DND-41 (cell line): ENCODE data around the gene MR1.

Experiments used
- ATAC-seq: fragments of 200-7000 bp; cut with Tn5 transposase; 3 replicates; pipeline ENCODE4 v1.9.1; 2021; ENCODE audit warnings: low read depth; ENCODE audit not compliant: insufficient read depth
- DNase-seq: peaks from one replicate; pipeline ENCODE4 v3.0.0-alpha.2; 2020
- H2AFZ ChIP-seq: 2 replicates; pipeline ENCODE4 v1.6.0; 2012; ENCODE audit warnings: low read depth, low read length
- H3K27ac ChIP-seq: 2 replicates; pipeline ENCODE4 v1.5.1; 2012; ENCODE audit warnings: low read length, inconsistent platforms
- H3K27me3 ChIP-seq: fragments of 200-600 bp; sonication (generic); 2 replicates; pipeline ENCODE4 v1.6.0; 2012; ENCODE audit warnings: low read length, mild to moderate bottlenecking, inconsistent platforms; ENCODE audit not compliant: insufficient read depth, poor library complexity
- H3K36me3 ChIP-seq: 2 replicates; pipeline ENCODE4 v1.5.1; 2012; ENCODE audit warnings: low read length, inconsistent platforms; ENCODE audit not compliant: insufficient read depth
- H3K4me1 ChIP-seq: 2 replicates; pipeline ENCODE4 v1.5.1; 2012; ENCODE audit warnings: mild to moderate bottlenecking, low read length; ENCODE audit not compliant: insufficient read depth
- H3K4me2 ChIP-seq: 2 replicates; pipeline ENCODE4 v1.6.0; 2012; ENCODE audit warnings: mild to moderate bottlenecking, moderate library complexity, low read length, inconsistent platforms; ENCODE audit not compliant: insufficient read depth
- H3K4me3 ChIP-seq, 2 experiments: fragments of 200-600 bp in 1 of 2; shearing (Covaris generic) in 1 of 2; 2 replicates each; pipeline ENCODE4 v1.5.1; 2012 to 2016; ENCODE audit warnings: inconsistent platforms in 2 of 2, low read length in 2 of 2, mild to moderate bottlenecking in 2 of 2, low read depth in 1 of 2, moderate library complexity in 1 of 2
- H3K79me2 ChIP-seq: 2 replicates; pipeline ENCODE4 v1.6.0; 2012; ENCODE audit warnings: low read length, inconsistent platforms; ENCODE audit not compliant: insufficient read depth
- H3K9ac ChIP-seq: 2 replicates; pipeline ENCODE4 v1.6.0; 2012; ENCODE audit warnings: low read depth, mild to moderate bottlenecking, inconsistent platforms, low read length, moderate library complexity
- H3K9me3 ChIP-seq: 2 replicates; pipeline ENCODE4 v1.5.1; 2012; ENCODE audit warnings: low read length, moderate library complexity, mild to moderate bottlenecking, inconsistent platforms; ENCODE audit not compliant: insufficient read depth, severe bottlenecking
- H4K20me1 ChIP-seq: 2 replicates; pipeline ENCODE4 v1.6.0; 2012; ENCODE audit warnings: low read length; ENCODE audit not compliant: insufficient read depth
- CTCF ChIP-seq: IDR thresholded peaks from 2 replicates; pipeline ENCODE4 v1.5.1; 2012; ENCODE audit warnings: borderline replicate concordance, low read length, moderate library complexity, mild to moderate bottlenecking; ENCODE audit not compliant: poor library complexity, severe bottlenecking; ENCODE audit errors: extremely low read depth
- EZH2 ChIP-seq: IDR thresholded peaks from 3 replicates; pipeline ENCODE4 v1.6.1; 2012; ENCODE audit warnings: borderline replicate concordance, low read depth, mild to moderate bottlenecking, moderate library complexity, low read length, inconsistent platforms; ENCODE audit not compliant: severe bottlenecking

MR1 gene

GRCh38 chr1:181011301-181012202 lies 22.2 kb upstream of the MR1 start:
- DNase-seq (no peak), ATAC-seq (no peak)
- no peaks in the 10 kb centered on the region for H3K27me3 ChIP-seq
- H4K20me1 ChIP-seq, result peaks cover 59% of the 10 kb centered on the region; the same call in 1 of the 2 replicates
- H3K9ac ChIP-seq, result no peak overlapping the region
- H3K36me3 ChIP-seq, result peaks cover 5% of the 10 kb centered on the region; the same call in 1 of the 2 replicates
- no peak overlapping the region for H2AFZ ChIP-seq
- H3K4me2 ChIP-seq, result no peak overlapping the region
- no peaks in the 10 kb centered on the region for H3K9me3 ChIP-seq
- H3K27ac ChIP-seq, result no peak overlapping the region
- H3K79me2 ChIP-seq, result peaks cover 100% of the 10 kb centered on the region
- H3K4me3 ChIP-seq, result no peak overlapping the region
- no peak for TF ChIP-seq CTCF
- TF ChIP-seq EZH2, result no peak
- peaks cover 42% of the 10 kb centered on the region for H3K4me1 ChIP-seq

GRCh38 chr1:181012203-181012745 lies 21.5 kb upstream of the MR1 start:
- peaks cover 99% of the 10 kb centered on the region for H3K79me2 ChIP-seq
- H3K9ac ChIP-seq, result no peak overlapping the region

GRCh38 chr1:181013144-181013543 lies 20.6 kb upstream of the MR1 start:
- peaks cover 99% of the 10 kb centered on the region for H3K79me2 ChIP-seq
- H3K27ac ChIP-seq, result peak overlapping the region; percentile 26; the same call in 1 of the 2 replicates
- H3K9ac ChIP-seq, result no peak overlapping the region
- TF ChIP-seq CTCF (no peak), EZH2 (no peak)
- no peaks in the 10 kb centered on the region for H3K27me3 ChIP-seq
- H3K4me2 ChIP-seq, result no peak overlapping the region
- no peak overlapping the region for H2AFZ ChIP-seq
- no peak overlapping the region for H3K4me3 ChIP-seq
- H3K9me3 ChIP-seq, result no peaks in the 10 kb centered on the region
- peak; percentile 72 for DNase-seq
- H3K4me1 ChIP-seq, result peaks cover 48% of the 10 kb centered on the region
- ATAC-seq, result peak; percentile 91
- H3K36me3 ChIP-seq, result peaks cover 14% of the 10 kb centered on the region
- peaks cover 65% of the 10 kb centered on the region; the same call in 1 of the 2 replicates for H4K20me1 ChIP-seq

More at GRCh38 chr1:181012203-181012745, 21.5 kb upstream of the MR1 start:
- no peak for TF ChIP-seq CTCF
- no peak for TF ChIP-seq EZH2
- Histone ChIP-seq H2AFZ (no peak overlapping the region), H3K4me3 (no peak overlapping the region), H3K36me3 (peaks cover 6% of the 10 kb centered on the region; the same call in 1 of the 2 replicates), H3K4me1 (peaks cover 44% of the 10 kb centered on the region), H3K9me3 (no peaks in the 10 kb centered on the region), H3K27me3 (no peaks in the 10 kb centered on the region), H4K20me1 (peaks cover 57% of the 10 kb centered on the region; the same call in 1 of the 2 replicates), H3K4me2 (no peak overlapping the region), H3K27ac (no peak overlapping the region)
- ATAC-seq (no peak), DNase-seq (no peak)
